Stimulated activated CD4-positive, alpha-beta T cell treated with anti-CD3 and anti-CD28 coated beads, Interleukin-4, amount 100 ng/mL, for 1 hour (primary cell): ENCODE results near the gene OSBPL9.
"Not testable (repeated sequence)": the region's sequence is repeated elsewhere in the genome, so short reads cannot be mapped to it uniquely, and the experiment has no call there.

Source experiments
- DNase-seq: peaks from one replicate; pipeline ENCODE4 v3.0.0-alpha.2; 2020

Gene OSBPL9

GRCh38 chr1:51639694-51640093 is 22.8 kb downstream of the OSBPL9 start:
- no peak for DNase-seq

- DNase-seq, result no peak
Measured at GRCh38 chr1:51641096-51641495, 24.2 kb downstream of the OSBPL9 start.

GRCh38 chr1:51642739-51643142 is 25.8 kb downstream of the OSBPL9 start:
- no peak for DNase-seq

GRCh38 chr1:51643362-51643761 is 26.5 kb downstream of the OSBPL9 start:
- no peak for DNase-seq

- DNase-seq, result no peak
Measured at GRCh38 chr1:51644020-51644419, 27.1 kb downstream of the OSBPL9 start.

- no peak for DNase-seq
Measured at GRCh38 chr1:51644533-51645197, 27.8 kb downstream of the OSBPL9 start.

- DNase-seq, result not testable (repeated sequence)
Measured at GRCh38 chr1:51646592-51646991, 29.7 kb downstream of the OSBPL9 start.

- DNase-seq, result no peak
Measured at GRCh38 chr1:51648180-51649109, 31.6 kb downstream of the OSBPL9 start.

- no peak for DNase-seq
Measured at GRCh38 chr1:51649593-51650091, 32.8 kb downstream of the OSBPL9 start.

- no peak for DNase-seq
Measured at GRCh38 chr1:51650198-51650597, 33.3 kb downstream of the OSBPL9 start.

GRCh38 chr1:51651552-51651942 is 34.7 kb downstream of the OSBPL9 start:
- no peak for DNase-seq

GRCh38 chr1:51652599-51652998 is 35.7 kb downstream of the OSBPL9 start:
- no peak for DNase-seq

GRCh38 chr1:51653127-51653526 is 36.2 kb downstream of the OSBPL9 start:
- no peak for DNase-seq

GRCh38 chr1:51654000-51654399 is 37.1 kb downstream of the OSBPL9 start:
- no peak for DNase-seq

- DNase-seq, result no peak
Measured at GRCh38 chr1:51656374-51656773, 39.5 kb downstream of the OSBPL9 start.

GRCh38 chr1:51660580-51660979 is 43.7 kb downstream of the OSBPL9 start:
- DNase-seq, result no peak

GRCh38 chr1:51661081-51661518 is 44.2 kb downstream of the OSBPL9 start:
- DNase-seq, result no peak

- no peak for DNase-seq
Measured at GRCh38 chr1:51663105-51663504, 46.2 kb downstream of the OSBPL9 start.

- no peak for DNase-seq
Measured at GRCh38 chr1:51663721-51664120, 46.8 kb downstream of the OSBPL9 start.

- no peak for DNase-seq
Measured at GRCh38 chr1:51664421-51665240, 47.7 kb downstream of the OSBPL9 start.

- DNase-seq, result no peak
Measured at GRCh38 chr1:51666478-51666877, 49.6 kb downstream of the OSBPL9 start.

GRCh38 chr1:51667561-51667960 is 50.7 kb downstream of the OSBPL9 start:
- no peak for DNase-seq

GRCh38 chr1:51669272-51669671 is 52.4 kb downstream of the OSBPL9 start:
- DNase-seq, result no peak
